ENCODE measurements around the gene DDC.

DNA sequence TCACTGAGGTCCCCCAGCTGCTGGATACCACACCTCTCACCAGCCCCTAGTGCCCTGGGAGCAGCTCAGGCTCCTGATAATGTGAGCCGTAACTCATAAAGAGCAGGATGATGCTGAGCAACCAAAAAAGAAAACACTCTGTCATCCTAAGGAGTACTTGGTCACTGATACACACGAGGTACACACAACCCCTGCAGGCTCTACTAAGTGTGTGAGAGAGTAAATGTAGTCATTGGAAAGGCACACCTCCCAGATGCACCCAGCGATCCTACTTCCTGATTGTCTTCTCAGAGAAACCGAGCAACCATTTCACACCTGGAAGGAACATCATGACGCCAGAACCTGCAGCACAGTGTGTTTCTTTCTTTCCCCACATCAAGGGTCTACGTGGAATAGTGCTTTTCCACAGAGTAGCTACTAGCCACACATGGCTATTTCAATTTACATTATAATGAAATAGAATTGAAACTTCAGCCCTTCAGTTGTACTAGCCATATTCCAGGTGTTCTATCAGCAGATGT, 149.3 kb downstream of the DDC start:
- TF ChIP-seq SMC3 (IDR thresholded peaks at IDR 0.05), result no peak
- no peak for TF ChIP-seq CTCF (IDR thresholded peaks at IDR 0.05)
- no peak for TF ChIP-seq REST (IDR thresholded peaks at IDR 0.05)
- no peak for TF ChIP-seq POLR2A (IDR thresholded peaks at IDR 0.05; ENCODE audit: low read length)
- TF ChIP-seq HDAC2 (IDR thresholded peaks at IDR 0.05), result no peak
- no peak for TF ChIP-seq SREBF2 (IDR thresholded peaks at IDR 0.05)
- TF ChIP-seq MAFK (IDR thresholded peaks at IDR 0.05; ENCODE audit: partially characterized antibody), result no peak
- TF ChIP-seq RAD21 (conservative IDR thresholded peaks at IDR 0.05 in 1 of 2, IDR thresholded peaks at IDR 0.05 in 1 of 2), result no peak
- no peak for TF ChIP-seq RFX5 (IDR thresholded peaks at IDR 0.05)
- TF ChIP-seq MYC (IDR thresholded peaks at IDR 0.05; ENCODE audit: borderline replicate concordance, low read length), result no peak
- TF ChIP-seq NFE2L2 (conservative IDR thresholded peaks at IDR 0.05; ENCODE audit: low read length), result no peak
